ENCODE measurements around the gene ZNF491.

DNA sequence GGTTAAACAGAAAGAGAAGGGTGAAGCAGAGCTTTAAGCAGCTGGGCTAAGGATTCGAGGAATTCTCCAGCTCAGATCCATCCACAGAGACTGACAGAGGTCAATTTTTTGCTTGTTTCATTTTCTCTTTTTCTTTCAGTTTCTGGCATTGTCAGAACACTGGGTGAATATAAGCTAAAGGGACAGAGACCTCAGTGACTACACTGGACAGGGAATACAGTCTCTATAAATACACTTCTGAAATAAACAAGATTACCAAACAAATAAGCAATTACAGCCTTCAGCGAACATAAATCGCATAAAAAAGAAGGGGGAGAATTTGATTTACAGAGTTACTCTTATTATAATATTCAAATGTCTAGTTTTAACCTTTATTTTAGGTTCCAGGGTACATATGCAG is 35.2 kb upstream of the ZNF491 start:
- TF ChIP-seq, protein P1, sequence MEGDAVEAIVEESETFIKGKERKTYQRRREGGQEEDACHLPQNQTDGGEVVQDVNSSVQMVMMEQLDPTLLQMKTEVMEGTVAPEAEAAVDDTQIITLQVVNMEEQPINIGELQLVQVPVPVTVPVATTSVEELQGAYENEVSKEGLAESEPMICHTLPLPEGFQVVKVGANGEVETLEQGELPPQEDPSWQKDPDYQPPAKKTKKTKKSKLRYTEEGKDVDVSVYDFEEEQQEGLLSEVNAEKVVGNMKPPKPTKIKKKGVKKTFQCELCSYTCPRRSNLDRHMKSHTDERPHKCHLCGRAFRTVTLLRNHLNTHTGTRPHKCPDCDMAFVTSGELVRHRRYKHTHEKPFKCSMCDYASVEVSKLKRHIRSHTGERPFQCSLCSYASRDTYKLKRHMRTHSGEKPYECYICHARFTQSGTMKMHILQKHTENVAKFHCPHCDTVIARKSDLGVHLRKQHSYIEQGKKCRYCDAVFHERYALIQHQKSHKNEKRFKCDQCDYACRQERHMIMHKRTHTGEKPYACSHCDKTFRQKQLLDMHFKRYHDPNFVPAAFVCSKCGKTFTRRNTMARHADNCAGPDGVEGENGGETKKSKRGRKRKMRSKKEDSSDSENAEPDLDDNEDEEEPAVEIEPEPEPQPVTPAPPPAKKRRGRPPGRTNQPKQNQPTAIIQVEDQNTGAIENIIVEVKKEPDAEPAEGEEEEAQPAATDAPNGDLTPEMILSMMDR (IDR thresholded peaks at IDR 0.05), result no peak
- TF ChIP-seq POLR2A (IDR thresholded peaks at IDR 0.05), result no peak
